ENCODE data around the gene SKA3.
"Not testable (repeated sequence)": the region's sequence is repeated elsewhere in the genome, so short reads cannot be mapped to it uniquely, and the experiment has no call there.

SKA3 gene

GRCh38 chr13:21137696-21138095, 38.7 kb downstream of the SKA3 start:
- no peak overlapping the region for H3K4me3 ChIP-seq (ENCODE audit: low read depth, low read length)
- DNase-seq (ENCODE audit: low read depth), result no peak
- in situ Hi-C loops (cut with HindIII; ENCODE audit: low sequenced_read_pairs), result no loop called here
- TF ChIP-seq, protein P1, sequence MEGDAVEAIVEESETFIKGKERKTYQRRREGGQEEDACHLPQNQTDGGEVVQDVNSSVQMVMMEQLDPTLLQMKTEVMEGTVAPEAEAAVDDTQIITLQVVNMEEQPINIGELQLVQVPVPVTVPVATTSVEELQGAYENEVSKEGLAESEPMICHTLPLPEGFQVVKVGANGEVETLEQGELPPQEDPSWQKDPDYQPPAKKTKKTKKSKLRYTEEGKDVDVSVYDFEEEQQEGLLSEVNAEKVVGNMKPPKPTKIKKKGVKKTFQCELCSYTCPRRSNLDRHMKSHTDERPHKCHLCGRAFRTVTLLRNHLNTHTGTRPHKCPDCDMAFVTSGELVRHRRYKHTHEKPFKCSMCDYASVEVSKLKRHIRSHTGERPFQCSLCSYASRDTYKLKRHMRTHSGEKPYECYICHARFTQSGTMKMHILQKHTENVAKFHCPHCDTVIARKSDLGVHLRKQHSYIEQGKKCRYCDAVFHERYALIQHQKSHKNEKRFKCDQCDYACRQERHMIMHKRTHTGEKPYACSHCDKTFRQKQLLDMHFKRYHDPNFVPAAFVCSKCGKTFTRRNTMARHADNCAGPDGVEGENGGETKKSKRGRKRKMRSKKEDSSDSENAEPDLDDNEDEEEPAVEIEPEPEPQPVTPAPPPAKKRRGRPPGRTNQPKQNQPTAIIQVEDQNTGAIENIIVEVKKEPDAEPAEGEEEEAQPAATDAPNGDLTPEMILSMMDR (IDR thresholded peaks at IDR 0.05; ENCODE audit: low read depth, low read length, missing control alignments), result no peak

- H3K4me3 ChIP-seq (ENCODE audit: low read depth, low read length); in situ Hi-C loops (cut with HindIII; ENCODE audit: low sequenced_read_pairs); DNase-seq (ENCODE audit: low read depth): not testable (repeated sequence)
These were observed 40.5 kb downstream of the SKA3 start for GRCh38 chr13:21135833-21136232.

- in situ Hi-C loops (cut with HindIII; ENCODE audit: low sequenced_read_pairs), result no loop called here
- H3K4me3 ChIP-seq (ENCODE audit: low read depth, low read length), result no peak overlapping the region
- no peak for DNase-seq (ENCODE audit: low read depth)
- TF ChIP-seq, protein P1 (IDR thresholded peaks at IDR 0.05; ENCODE audit: low read depth, low read length, missing control alignments), result no peak
These were observed 41.9 kb downstream of the SKA3 start for GRCh38 chr13:21134475-21134874.

- in situ Hi-C loops (cut with HindIII; ENCODE audit: low sequenced_read_pairs), result no loop called here
- TF ChIP-seq, protein P1 (IDR thresholded peaks at IDR 0.05; ENCODE audit: low read depth, low read length, missing control alignments), result no peak
- DNase-seq (ENCODE audit: low read depth), result no peak
These were observed 43.3 kb downstream of the SKA3 start for GRCh38 chr13:21133077-21133476.

GRCh38 chr13:21130116-21130515, 46.2 kb downstream of the SKA3 start:
- no peak overlapping the region for H3K4me3 ChIP-seq (ENCODE audit: low read depth, low read length)
- TF ChIP-seq, protein P1 (IDR thresholded peaks at IDR 0.05; ENCODE audit: low read depth, low read length, missing control alignments), result no peak
- no peak for DNase-seq (ENCODE audit: low read depth)
- in situ Hi-C loops (cut with HindIII; ENCODE audit: low sequenced_read_pairs), result no loop called here

More at GRCh38 chr13:21133077-21133476, 43.3 kb downstream of the SKA3 start:
- H3K4me3 ChIP-seq (ENCODE audit: low read depth, low read length), result no peak overlapping the region

DNA sequence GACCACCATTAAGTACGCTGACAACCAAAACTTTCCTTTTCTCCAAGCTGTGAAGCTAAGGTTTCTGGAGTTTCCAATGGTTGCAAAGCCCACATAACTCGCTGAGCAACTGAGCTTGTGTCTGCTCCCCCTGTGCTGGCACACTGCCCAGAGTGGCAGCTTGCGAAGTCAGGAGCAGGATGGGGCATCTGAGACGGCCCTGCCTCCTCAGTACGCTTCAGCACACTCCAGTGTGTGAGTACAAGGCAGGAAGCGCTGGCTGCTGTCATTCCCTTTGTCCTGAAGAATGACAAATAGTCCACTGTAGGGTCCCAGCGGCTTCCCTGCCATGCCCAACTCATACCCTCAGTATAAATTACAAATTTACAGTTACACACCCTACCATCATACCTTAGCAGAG, 51.5 kb downstream of the SKA3 start:
- DNase-seq (ENCODE audit: low read depth), result no peak
- in situ Hi-C loops (cut with HindIII; ENCODE audit: low sequenced_read_pairs), result no loop called here
- TF ChIP-seq, protein P1 (IDR thresholded peaks at IDR 0.05; ENCODE audit: low read depth, low read length, missing control alignments), result no peak
- H3K4me3 ChIP-seq (ENCODE audit: low read depth, low read length), result no peak overlapping the region

- TF ChIP-seq, protein P1 (IDR thresholded peaks at IDR 0.05; ENCODE audit: low read depth, low read length, missing control alignments), result no peak
- no peak overlapping the region for H3K4me3 ChIP-seq (ENCODE audit: low read depth, low read length)
- in situ Hi-C loops (cut with HindIII; ENCODE audit: low sequenced_read_pairs), result no loop called here
- DNase-seq (ENCODE audit: low read depth), result no peak
These were observed 52.4 kb downstream of the SKA3 start for GRCh38 chr13:21123956-21124355.

Data from astrocyte of the cerebellum (primary cell).